Measurements from ENCODE around the gene RAB11FIP5. TPM values are rescaled to one million over a fixed set of nuclear protein-coding genes. Genes with fewer than 3 reads are reported as not detected.

The RAB11FIP5 gene
- total RNA-seq: 46.0 and 70.5 TPM in 2 replicates

GRCh38 chr2:73112913-73113854 is at the start of gene RAB11FIP5:
Gene RAB11FIP5 (minus strand): TSS chr2:73112948. CDS start chr2:73112777, 171 bp downstream.

GRCh38 chr2:73071360-73072128 is 41.2 kb downstream of the RAB11FIP5 start, which contains the start of gene SFXN5:
Gene SFXN5 (minus strand): TSS chr2:73071712. CDS start chr2:73071705, 7 bp downstream.

Other genes starting within 250 kb of the RAB11FIP5 start
- 20.5 and 32.6 TPM in 2 replicates for gene SPR, start 225.5 kb downstream of the RAB11FIP5 start, total RNA-seq
- gene EMX1, start 195.4 kb downstream of the RAB11FIP5 start, total RNA-seq: not detected in 2 replicates
- gene SFXN5, start 41.2 kb downstream of the RAB11FIP5 start, total RNA-seq: 12.7 and 14.0 TPM in 2 replicates
- not detected in 2 replicates for gene NOTO, start 89.6 kb upstream of the RAB11FIP5 start, total RNA-seq
- 27.1 and 31.0 TPM in 2 replicates for gene SMYD5, start 101.3 kb upstream of the RAB11FIP5 start, total RNA-seq
- 17.4 and 21.4 TPM in 2 replicates for gene PRADC1, start 120.3 kb upstream of the RAB11FIP5 start, total RNA-seq
- 328 and 411 TPM in 2 replicates for gene CCT7, start 121.4 kb upstream of the RAB11FIP5 start, total RNA-seq
- gene FBXO41, start 171.5 kb upstream of the RAB11FIP5 start, total RNA-seq: 1.9 and 3.1 TPM in 2 replicates
- 0.83 TPM in 1 of 2 replicates, not detected in the other for gene EGR4, start 180.6 kb upstream of the RAB11FIP5 start, total RNA-seq

All from smooth muscle cell of trachea (primary cell).